PC-9 (cell line): ENCODE measurements around the gene SLC38A3. TPM values are rescaled to one million over a fixed set of nuclear protein-coding genes. Genes with fewer than 3 reads are reported as not detected.

Source experiments
- BruUV-seq: library from RNA; stranded (reverse); fragments of 400-500 nt; replicated peaks from 2 replicates; lab custom pipeline; 2021; lab: Mats Ljungman, UMichigan
- CTCF ChIA-PET: fragments of 300-600 bp; sonication (Branson Sonifier 250); formaldehyde crosslinking; loops from one replicate; lab custom pipeline; 2022; ENCODE audit warnings: antibody characterized with exemption; lab: Charles Lee
- POLR2A ChIA-PET: fragments of 300-600 bp; sonication (Branson Sonifier 250); formaldehyde crosslinking; loops from one replicate; lab custom pipeline; 2022; ENCODE audit warnings: antibody characterized with exemption; ENCODE audit not compliant: unreplicated experiment; lab: Charles Lee
- DNase-seq, 2 experiments: peaks; one replicate each; pipeline versions ENCODE4 v3.0.0 to v3.0.0-alpha.2; 2015 to 2022; ENCODE audit warnings: mixed read lengths in 1 of 2
- H2AFZ ChIP-seq: fragments of 200-600 bp; sonication (generic); 2 replicates; pipeline ENCODE4 v1.8.1; 2017; ENCODE audit warnings: antibody characterized with exemption
- H3F3A ChIP-seq: fragments of 200-600 bp; sonication (generic); 2 replicates; pipeline ENCODE4 v1.8.1; 2017; ENCODE audit warnings: antibody characterized with exemption, mild to moderate bottlenecking, low read depth; ENCODE audit not compliant: insufficient read depth
- H3K27ac ChIP-seq: fragments of 200-600 bp; sonication (generic); 2 replicates; pipeline ENCODE4 v1.6.1; 2016; ENCODE audit warnings: mixed run types
- H3K27me3 ChIP-seq: fragments of 200-600 bp; sonication (generic); 2 replicates; pipeline ENCODE4 v1.6.1; 2016; ENCODE audit warnings: low read depth, mixed run types; ENCODE audit not compliant: insufficient read depth
- H3K36me3 ChIP-seq: fragments of 200-600 bp; sonication (generic); 2 replicates; pipeline ENCODE4 v1.6.1; 2016; ENCODE audit warnings: low read depth, mixed run types
- H3K4me1 ChIP-seq: fragments of 200-600 bp; sonication (generic); replicated peaks from 2 replicates; pipeline ENCODE4 v1.6.1; 2016; ENCODE audit warnings: mixed run types; ENCODE audit not compliant: insufficient read depth
- H3K4me2 ChIP-seq: fragments of 200-600 bp; sonication (generic); 2 replicates; pipeline ENCODE4 v1.6.1; 2017; ENCODE audit warnings: mixed run types
- H3K4me3 ChIP-seq: fragments of 200-600 bp; sonication (generic); 2 replicates; pipeline ENCODE4 v1.6.1; 2016; ENCODE audit warnings: mixed run types
- H3K79me2 ChIP-seq: fragments of 200-600 bp; sonication (generic); 2 replicates; pipeline ENCODE4 v1.6.1; 2017; ENCODE audit warnings: low read depth, mixed run types
- H3K9me2 ChIP-seq: fragments of 200-600 bp; sonication (generic); 2 replicates; pipeline ENCODE4 v1.8.1; 2017; ENCODE audit warnings: mild to moderate bottlenecking; ENCODE audit not compliant: insufficient read depth
- H3K9me3 ChIP-seq: fragments of 200-600 bp; sonication (generic); 2 replicates; pipeline ENCODE4 v1.8.1; 2016; ENCODE audit warnings: low read depth; ENCODE audit not compliant: insufficient read depth
- H4K20me1 ChIP-seq: fragments of 200-600 bp; sonication (generic); 2 replicates; pipeline ENCODE4 v1.8.1; 2017; ENCODE audit not compliant: insufficient read depth
- CTCF ChIP-seq: fragments of 200-600 bp; sonication (generic); conservative IDR thresholded peaks from 2 replicates; pipeline ENCODE4 v1.6.1; 2017; ENCODE audit warnings: mixed run types, antibody characterized with exemption, mild to moderate bottlenecking, moderate library complexity
- EZH2 ChIP-seq: fragments of 200-600 bp; sonication (generic); IDR thresholded peaks from 2 replicates; pipeline ENCODE4 v1.8.0; 2017; ENCODE audit warnings: antibody characterized with exemption, low read depth
- intact Hi-C: fragments of 100-400 bp; cut with micrococcal nuclease; formaldehyde crosslinking; loops from one replicate; pipeline ENCODE4 v1.10.0; 2022; ENCODE audit not compliant: unreplicated experiment
- total RNA-seq: library from RNA; stranded (reverse); gene quantifications from 2 replicates; pipeline ENCODE4 v1.2.3, GENCODE V29; 2021

SLC38A3 gene
- total RNA-seq, 1 experiment from 2014 or later: 0.37 TPM

GRCh38 chr3:50250514-50250913 lies 45.4 kb downstream of the SLC38A3 start:
- Histone ChIP-seq H3K4me3 (no peak overlapping the region), H3K9me2 (no peaks in the 10 kb centered on the region), H3K27ac (no peak overlapping the region), H2AFZ (no peak overlapping the region), H3K36me3 (no peaks in the 10 kb centered on the region), H3K4me2 (no peak overlapping the region), H4K20me1 (no peaks in the 10 kb centered on the region; the same call in 1 of the 2 replicates), H3F3A (peaks cover 22% of the 10 kb centered on the region), H3K9me3 (no peaks in the 10 kb centered on the region), H3K4me1 (peaks cover 33% of the 10 kb centered on the region), H3K79me2 (peaks cover 20% of the 10 kb centered on the region), H3K27me3 (no peaks in the 10 kb centered on the region)
- POLR2A ChIA-PET: interaction anchor here (0.5 kb wide), 1 partner anchor 100 kb away, joined by 6 read pairs; no protein-coding TSS in a partner anchor
- intact Hi-C loops: no loop called here
- TF ChIP-seq CTCF: no peak
- no peak for TF ChIP-seq EZH2
- CTCF ChIA-PET: no interaction called here
- DNase-seq: no peak
- no TSS peak for BruUV-seq

- H3K9me2 ChIP-seq: no peaks in the 10 kb centered on the region
- POLR2A ChIA-PET: interaction anchor here (0.5 kb wide), 1 partner anchor 100 kb away, joined by 6 read pairs; no protein-coding TSS in a partner anchor
- H3K79me2 ChIP-seq: peaks cover 20% of the 10 kb centered on the region
- CTCF ChIA-PET: interaction anchor here (0.8 kb wide), 1 partner anchor 24 kb away, joined by 8 read pairs; no protein-coding TSS in a partner anchor
- intact Hi-C loops: no loop called here
- no peak overlapping the region for H3K4me3 ChIP-seq
- TF ChIP-seq CTCF (no peak), EZH2 (no peak)
- no peaks in the 10 kb centered on the region; the same call in 1 of the 2 replicates for H4K20me1 ChIP-seq
- H3F3A ChIP-seq: peaks cover 15% of the 10 kb centered on the region
- peak overlapping the region; percentile 63 for H3K27ac ChIP-seq
- peak; percentile 49 to 63 for DNase-seq
- no peak overlapping the region for H2AFZ ChIP-seq
- no TSS peak for BruUV-seq
- no peaks in the 10 kb centered on the region for H3K36me3 ChIP-seq
- H3K9me3 ChIP-seq: no peaks in the 10 kb centered on the region
- no peak overlapping the region for H3K4me2 ChIP-seq
- no peaks in the 10 kb centered on the region for H3K27me3 ChIP-seq
- H3K4me1 ChIP-seq: peaks cover 26% of the 10 kb centered on the region
Measured at GRCh38 chr3:50251220-50251619, 46.1 kb downstream of the SLC38A3 start.

- H3K9me2 ChIP-seq: no peaks in the 10 kb centered on the region
- no peaks in the 10 kb centered on the region for H3K27me3 ChIP-seq
- intact Hi-C loops: no loop called here
- H3F3A ChIP-seq: 0 out of 2 replicates have a peak, but pooled peaks cover 4% of the 10 kb centered on the region
- H3K4me1 ChIP-seq: no peaks in the 10 kb centered on the region; the same call in 1 of the 2 replicates
- H3K79me2 ChIP-seq: peaks cover 7% of the 10 kb centered on the region
- TF ChIP-seq CTCF (no peak), EZH2 (no peak)
- H3K9me3 ChIP-seq: no peaks in the 10 kb centered on the region
- BruUV-seq: no TSS peak
- no peak overlapping the region for H3K4me2 ChIP-seq
- no peaks in the 10 kb centered on the region for H3K36me3 ChIP-seq
- H3K4me3 ChIP-seq: no peak overlapping the region
- CTCF ChIA-PET: interaction anchor here (0.5 to 0.6 kb wide), 2 partner anchors 29 to 45 kb away, joined by 3 read pairs; partner anchors contain the start of genes HYAL3 and NAA80
- no peaks in the 10 kb centered on the region for H4K20me1 ChIP-seq
- H2AFZ ChIP-seq: no peak overlapping the region
- no peak for DNase-seq
- POLR2A ChIA-PET: no interaction called here
- H3K27ac ChIP-seq: no peak overlapping the region
Measured at GRCh38 chr3:50254577-50255250, 49.6 kb downstream of the SLC38A3 start.
